HG03159 (cell line): ENCODE measurements around the gene RAMACL.

Source experiments
- ATAC-seq: cut with Tn5 transposase; IDR thresholded peaks from one replicate; pipeline ENCODE4 v1.9.1; 2021; ENCODE audit warnings: mild to moderate bottlenecking, moderate library complexity; ENCODE audit not compliant: unreplicated experiment

The RAMACL gene

GRCh38 chr6:166618251-166618650 is 31.8 kb upstream of the RAMACL start:
- ATAC-seq = no peak

DNA sequence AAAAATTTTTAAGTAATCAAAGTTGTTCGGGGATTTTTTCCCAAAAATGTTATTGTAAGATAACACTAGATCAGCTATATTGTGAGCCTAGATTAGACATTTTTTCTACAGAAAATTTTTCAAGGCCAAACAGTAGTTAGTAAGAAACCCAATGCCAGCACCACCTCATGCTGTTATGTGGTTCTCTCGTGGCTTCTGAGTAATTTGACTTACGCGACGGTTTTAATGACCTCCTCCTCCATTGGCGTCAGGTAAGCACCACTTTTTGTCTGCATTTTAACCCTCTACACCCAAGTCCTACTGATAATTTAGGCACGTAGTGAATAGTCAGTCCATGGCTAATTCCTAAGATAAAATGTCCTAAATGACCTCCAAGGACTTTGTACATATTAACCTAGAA is 30.9 kb upstream of the RAMACL start:
- ATAC-seq = no peak

DNA sequence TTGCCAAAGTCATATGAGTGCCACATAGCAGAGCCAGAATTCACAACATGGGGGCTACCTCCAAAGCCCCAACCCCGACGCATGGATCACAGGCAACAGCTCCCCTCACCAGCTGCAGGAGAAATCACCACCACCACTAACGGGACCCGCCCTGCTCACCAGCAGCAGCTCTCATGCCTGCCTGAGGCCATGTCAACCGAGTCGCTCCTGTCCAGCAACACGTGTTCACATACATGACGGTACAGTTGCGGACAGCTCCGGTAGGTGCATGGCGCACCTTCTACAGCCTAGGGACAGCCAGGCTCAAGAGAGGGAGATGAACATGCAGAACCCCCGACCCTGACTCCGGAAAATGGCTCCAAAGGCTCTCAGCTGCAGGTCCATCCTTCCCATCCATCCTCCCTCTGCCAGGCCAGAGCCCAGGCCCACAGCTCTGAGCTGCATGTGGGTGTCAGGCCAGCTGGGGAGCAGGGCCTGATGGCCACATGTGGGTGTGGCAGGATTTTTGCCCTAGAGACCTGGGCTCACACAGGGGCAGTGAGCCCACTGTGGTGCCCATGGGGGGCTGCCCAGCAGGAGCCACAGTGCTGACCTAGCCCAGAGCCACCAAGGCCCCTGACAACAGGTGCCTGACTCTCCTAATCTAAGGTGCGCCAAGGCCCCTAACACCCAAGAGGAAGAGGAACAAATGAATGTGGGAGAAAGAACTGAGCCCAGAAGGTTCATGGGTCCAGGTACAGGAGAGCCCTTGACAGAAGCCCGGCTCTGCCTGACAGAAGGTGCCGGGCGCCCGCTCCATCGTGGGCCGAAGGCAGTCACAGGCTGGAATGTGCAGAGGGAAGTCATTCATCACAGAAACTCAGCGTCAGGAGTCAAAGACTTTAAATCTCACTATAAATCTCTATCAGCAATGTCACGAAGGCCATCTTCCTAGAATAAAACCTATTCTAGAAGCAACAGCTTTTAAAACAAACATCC is 30.1 kb upstream of the RAMACL start:
- ATAC-seq = no peak

GRCh38 chr6:166615059-166615770 is 28.7 kb upstream of the RAMACL start:
- no peak for ATAC-seq

DNA sequence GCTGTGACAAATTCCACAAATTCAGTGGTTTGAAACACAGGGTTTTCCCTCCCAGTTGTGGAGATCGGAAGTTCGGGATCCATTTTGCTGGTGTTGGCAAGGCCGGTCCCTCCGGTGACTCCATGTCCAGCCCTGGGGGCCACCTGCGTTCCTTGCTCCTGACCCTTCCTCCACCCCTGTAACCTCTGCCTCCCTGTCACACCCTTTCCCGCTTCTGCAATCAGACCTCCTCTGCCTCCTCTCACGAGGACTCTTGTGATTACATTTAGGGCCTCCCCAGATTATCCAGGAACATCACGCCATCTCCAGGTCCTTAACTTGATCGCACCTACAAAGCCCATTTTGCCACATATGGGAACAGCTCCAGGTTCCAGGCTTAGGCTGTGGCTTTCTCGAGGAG is 28.1 kb upstream of the RAMACL start:
- no peak for ATAC-seq

GRCh38 chr6:166614171-166614583 is 27.7 kb upstream of the RAMACL start:
- no peak for ATAC-seq

- ATAC-seq = no peak
Measured at GRCh38 chr6:166613027-166613426, 26.5 kb upstream of the RAMACL start.

GRCh38 chr6:166612471-166612881 is 26.0 kb upstream of the RAMACL start:
- ATAC-seq = no peak

- no peak for ATAC-seq
Measured at GRCh38 chr6:166611631-166612030, 25.2 kb upstream of the RAMACL start.

- no peak for ATAC-seq
Measured at GRCh38 chr6:166610069-166610468, 23.6 kb upstream of the RAMACL start.

GRCh38 chr6:166608774-166609173 is 22.3 kb upstream of the RAMACL start:
- ATAC-seq = no peak

DNA sequence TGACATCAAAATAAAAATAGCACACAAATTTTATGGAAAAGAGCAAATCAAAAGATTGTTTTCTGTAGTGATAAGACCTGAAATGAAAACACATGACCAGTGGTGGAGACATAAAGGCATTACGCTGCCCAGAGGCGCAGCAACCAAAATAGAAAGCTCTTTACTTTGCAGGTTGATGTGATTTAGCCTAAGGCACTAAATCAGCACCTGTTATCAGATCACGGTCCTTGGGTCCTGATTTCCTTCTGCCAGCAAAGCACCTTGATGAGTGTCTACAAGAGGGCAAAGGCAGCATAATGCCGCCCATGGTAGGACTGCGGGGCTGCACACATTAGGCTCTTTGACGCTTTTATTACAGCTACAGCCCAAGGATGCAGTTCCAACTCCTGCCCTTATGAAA is 19.3 kb upstream of the RAMACL start:
- no peak for ATAC-seq

GRCh38 chr6:166604911-166605310 is 18.4 kb upstream of the RAMACL start:
- ATAC-seq = no peak

- ATAC-seq = no peak
Measured at GRCh38 chr6:166604328-166604727, 17.9 kb upstream of the RAMACL start.

- ATAC-seq = no peak
Measured at GRCh38 chr6:166603043-166603690, 16.7 kb upstream of the RAMACL start.

- ATAC-seq = no peak
Measured at GRCh38 chr6:166601956-166602355, 15.5 kb upstream of the RAMACL start.

DNA sequence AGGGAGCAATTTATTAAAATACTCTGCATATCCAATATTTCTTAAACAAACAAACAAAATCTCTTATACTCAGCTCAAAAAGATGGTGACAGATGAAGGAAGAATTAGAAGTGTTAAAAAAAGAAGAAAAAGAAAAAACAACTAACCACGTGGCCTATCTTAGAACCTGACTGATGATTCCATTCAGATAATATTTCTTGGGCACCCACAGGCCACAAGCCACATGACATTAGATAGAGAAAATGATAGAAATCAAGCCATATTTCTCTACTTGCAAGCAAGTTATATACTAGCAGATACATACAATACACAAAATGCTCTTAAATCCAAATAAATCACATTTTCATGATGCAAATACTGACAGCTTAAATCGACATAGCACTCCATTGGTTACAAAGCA is 14.5 kb upstream of the RAMACL start:
- no peak for ATAC-seq

- no peak for ATAC-seq
Measured at GRCh38 chr6:166599205-166599604, 12.7 kb upstream of the RAMACL start.

- ATAC-seq = no peak
Measured at GRCh38 chr6:166598441-166599138, 12.1 kb upstream of the RAMACL start.

DNA sequence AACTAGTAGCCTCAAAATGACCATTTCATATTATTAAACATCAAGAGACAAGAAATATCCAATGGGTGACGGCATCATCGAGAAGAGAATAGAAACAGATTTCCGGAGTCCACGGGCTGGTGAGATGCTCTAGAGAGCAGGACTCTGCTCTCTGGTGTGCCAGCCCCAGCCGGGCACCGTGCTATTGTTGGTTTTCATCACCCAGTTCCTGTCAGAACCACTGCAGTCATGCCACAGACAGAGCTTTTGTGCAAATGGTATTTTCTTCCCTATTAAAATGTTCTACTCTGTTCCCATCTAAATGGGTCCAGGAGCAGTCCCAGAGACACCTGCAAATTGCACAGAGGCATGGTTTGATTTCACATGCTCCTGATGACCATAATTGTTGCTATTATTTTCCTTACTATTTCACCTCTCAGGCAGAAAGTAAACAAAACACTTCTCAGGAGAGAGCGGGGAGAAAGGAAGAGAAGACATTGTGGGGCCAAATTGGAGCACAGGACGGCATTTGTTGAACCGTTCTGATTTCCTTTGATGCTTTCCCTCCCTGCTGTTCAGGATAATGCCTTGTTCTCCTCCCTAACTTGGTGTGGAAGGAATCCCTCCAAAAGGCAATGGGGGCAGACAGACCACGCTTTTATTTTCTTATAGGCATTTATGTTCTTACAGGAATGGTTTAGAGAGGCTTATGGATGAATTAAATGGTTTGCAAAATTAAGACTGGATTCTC is 11.4 kb upstream of the RAMACL start:
- no peak for ATAC-seq
